Muscle layer of duodenum (tissue), 2 donors: ENCODE measurements around the gene DIP2C.
"Not testable (repeated sequence)": the region's sequence is repeated elsewhere in the genome, so short reads cannot be mapped to it uniquely, and the experiment has no call there.

Source experiments
- H3K27ac ChIP-seq: one replicate; pipeline ENCODE4 v1.7.0; 2013; ENCODE audit warnings: mild to moderate bottlenecking, low read length
- H3K27me3 ChIP-seq: one replicate; pipeline ENCODE4 v1.7.0; 2013; ENCODE audit warnings: low read depth, mild to moderate bottlenecking, control low read depth, low read length
- H3K36me3 ChIP-seq, 2 donors: one replicate each; pipeline ENCODE4 v1.7.0; 2013; ENCODE audit warnings: low read length in 2 of 2, control low read depth in 1 of 2, mild to moderate bottlenecking in 1 of 2; ENCODE audit not compliant: insufficient read depth in 2 of 2, control insufficient read depth in 1 of 2
- H3K4me1 ChIP-seq, 2 donors: one replicate each; pipeline ENCODE4 v1.7.0; 2013; ENCODE audit warnings: low read length in 2 of 2, mild to moderate bottlenecking in 2 of 2, control low read depth in 1 of 2, moderate library complexity in 1 of 2; ENCODE audit not compliant: insufficient read depth in 2 of 2, control insufficient read depth in 1 of 2
- H3K4me3 ChIP-seq, 2 donors: one replicate each; pipeline ENCODE4 v1.7.0; 2013; ENCODE audit warnings: low read length in 2 of 2, low read depth in 1 of 2, mild to moderate bottlenecking in 1 of 2
- H3K9me3 ChIP-seq, 2 donors: one replicate each; pipeline ENCODE4 v1.7.0; 2013; ENCODE audit warnings: low read length in 2 of 2, control low read depth in 1 of 2, mild to moderate bottlenecking in 1 of 2; ENCODE audit not compliant: control insufficient read depth in 1 of 2
- donor health status: healthy.

DIP2C gene

DNA sequence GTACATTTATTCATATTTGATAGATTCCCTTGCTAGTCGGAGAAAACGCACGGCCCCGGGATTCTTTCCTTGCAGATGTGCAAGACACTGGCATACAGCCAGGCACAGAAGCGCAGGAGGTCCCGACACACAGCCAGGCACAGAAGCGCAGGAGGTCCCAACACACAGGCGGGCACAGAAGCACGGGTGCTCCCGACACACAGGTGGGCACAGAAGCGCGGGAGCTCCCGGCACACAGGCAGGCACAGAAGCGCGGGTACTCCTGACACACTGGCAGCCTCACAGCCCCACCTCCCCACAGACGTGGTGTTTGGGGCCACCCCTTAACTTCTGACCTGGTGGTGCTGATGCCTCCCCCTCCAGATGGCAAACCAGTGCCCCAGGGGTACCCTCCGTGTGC, 316.9 kb downstream of the DIP2C start:
- H3K4me1 ChIP-seq, result peaks cover 0 to 48% of the 10 kb centered on the region in 2 donors
- no peaks in the 10 kb centered on the region for H3K9me3 ChIP-seq
- peaks cover 0 to 30% of the 10 kb centered on the region in 2 donors for H3K36me3 ChIP-seq
- H3K4me3 ChIP-seq, result no peak overlapping the region
- H3K27me3 ChIP-seq, result no peaks in the 10 kb centered on the region
- no peak overlapping the region for H3K27ac ChIP-seq

DNA sequence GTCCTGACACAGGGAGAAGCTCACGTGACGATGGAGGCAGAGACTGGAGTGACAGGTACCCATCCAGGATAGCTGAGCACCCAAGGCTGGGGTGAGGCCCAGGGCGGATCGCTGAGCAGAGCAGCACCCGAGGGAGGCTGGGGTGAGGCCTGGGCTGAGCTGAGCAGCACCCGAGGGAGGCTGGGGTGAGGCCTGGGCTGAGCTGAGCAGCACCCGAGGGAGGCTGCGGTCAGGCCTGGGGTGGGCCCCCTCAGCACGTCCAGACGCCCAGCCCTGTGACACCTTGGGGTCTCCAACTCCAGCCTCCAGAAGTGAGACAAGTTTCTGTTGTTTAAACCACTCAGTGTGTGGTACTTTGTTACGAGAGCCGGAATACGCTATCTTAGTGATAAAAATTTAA, 318.0 kb downstream of the DIP2C start:
- Histone ChIP-seq H3K4me1 (peaks cover 0 to 48% of the 10 kb centered on the region in 2 donors), H3K9me3 (no peaks in the 10 kb centered on the region), H3K36me3 (peaks cover 0 to 33% of the 10 kb centered on the region in 2 donors), H3K27ac (no peak overlapping the region), H3K4me3 (no peak overlapping the region), H3K27me3 (no peaks in the 10 kb centered on the region)

DNA sequence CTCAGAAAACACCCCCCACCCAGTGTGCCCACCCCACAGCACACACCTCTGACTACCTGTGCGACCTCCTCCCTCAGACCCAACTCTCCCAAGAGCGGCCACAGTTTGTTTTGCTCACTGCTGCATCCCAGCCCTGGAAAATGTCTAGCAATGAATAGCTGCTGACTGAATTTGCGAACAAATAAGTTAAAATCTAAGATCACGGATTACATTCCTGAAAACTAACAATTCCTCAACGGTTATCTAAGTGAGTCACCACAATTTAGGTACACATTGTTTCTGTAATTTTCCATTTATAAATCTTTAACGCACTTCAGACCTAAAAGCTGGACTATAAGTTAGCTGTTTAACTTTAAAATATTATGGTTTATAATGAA, 319.0 kb downstream of the DIP2C start:
- no peak overlapping the region for H3K4me3 ChIP-seq
- peaks cover 6 to 43% of the 10 kb centered on the region in 2 donors for H3K36me3 ChIP-seq
- H3K27ac ChIP-seq, result no peak overlapping the region
- H3K4me1 ChIP-seq, result peaks cover 0 to 47% of the 10 kb centered on the region in 2 donors
- no peaks in the 10 kb centered on the region for H3K9me3 ChIP-seq
- H3K27me3 ChIP-seq, result no peaks in the 10 kb centered on the region

DNA sequence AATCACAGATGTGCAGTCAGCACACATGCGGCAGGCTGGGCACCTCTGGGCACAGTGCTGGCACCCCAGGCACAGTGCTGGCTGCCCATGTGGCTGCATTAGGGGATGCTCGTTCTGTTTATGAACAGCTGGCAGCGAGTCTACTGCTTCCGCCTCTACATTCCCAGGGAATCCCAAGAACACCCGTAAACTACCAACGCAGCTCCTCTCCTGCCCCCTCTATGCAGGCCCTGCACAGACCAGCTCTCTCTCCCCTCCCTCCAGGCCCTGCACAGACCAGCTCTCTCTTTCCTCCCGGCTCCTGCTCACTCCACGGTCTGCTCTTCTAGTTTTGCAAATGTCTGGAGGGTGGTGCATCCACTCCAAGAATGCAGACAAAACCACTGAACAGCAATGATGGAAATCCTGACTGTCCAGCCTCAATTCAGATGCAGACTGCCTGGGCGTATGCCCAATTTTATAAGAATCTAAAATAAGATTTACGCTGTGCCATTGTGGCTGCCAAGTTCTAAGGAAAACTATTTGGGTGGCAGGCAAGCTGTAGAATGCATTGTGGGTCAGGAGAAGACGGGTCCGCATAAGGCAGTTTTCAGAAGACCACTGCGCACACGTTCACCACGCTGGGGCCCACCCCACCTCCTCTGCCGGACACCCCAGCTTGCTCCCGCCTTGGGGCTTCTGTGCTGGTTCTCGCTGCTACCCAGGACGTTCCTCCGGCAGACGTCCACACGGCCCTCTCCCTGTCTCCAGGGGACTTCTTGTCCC, 319.6 kb downstream of the DIP2C start:
- H3K4me3 ChIP-seq, result no peak overlapping the region
- H3K36me3 ChIP-seq, result peaks cover 10 to 43% of the 10 kb centered on the region in 2 donors
- H3K9me3 ChIP-seq, result no peaks in the 10 kb centered on the region
- H3K4me1 ChIP-seq, result peaks cover 0 to 44% of the 10 kb centered on the region in 2 donors
- no peak overlapping the region for H3K27ac ChIP-seq
- H3K27me3 ChIP-seq, result no peaks in the 10 kb centered on the region

DNA sequence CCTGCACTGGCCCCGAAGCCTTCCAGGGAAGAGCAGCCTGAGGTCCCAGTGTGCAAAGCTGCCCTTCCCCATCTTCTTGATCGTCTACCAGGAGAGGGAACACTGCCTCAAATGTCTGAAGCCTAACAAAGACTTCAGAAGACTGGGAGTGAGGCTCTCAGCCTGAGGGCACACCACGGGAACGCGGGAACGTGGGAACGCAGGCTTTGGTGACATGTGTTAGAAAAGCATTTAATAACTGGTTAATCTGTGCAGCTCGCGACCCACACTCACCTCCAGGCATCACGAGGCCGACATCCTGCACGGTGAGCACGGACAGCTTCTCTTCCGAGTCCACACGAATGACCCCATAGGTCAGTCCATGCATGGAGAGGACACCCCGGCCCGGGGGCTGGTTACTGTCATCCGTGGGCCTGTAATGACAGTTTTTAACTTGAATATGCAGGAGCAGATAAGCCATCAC, 320.2 kb downstream of the DIP2C start:
- Histone ChIP-seq H3K4me1 (peaks cover 0 to 42% of the 10 kb centered on the region in 2 donors), H3K36me3 (peaks cover 16 to 45% of the 10 kb centered on the region in 2 donors), H3K27ac (no peak overlapping the region), H3K27me3 (no peaks in the 10 kb centered on the region), H3K4me3 (no peak overlapping the region), H3K9me3 (no peaks in the 10 kb centered on the region)

DNA sequence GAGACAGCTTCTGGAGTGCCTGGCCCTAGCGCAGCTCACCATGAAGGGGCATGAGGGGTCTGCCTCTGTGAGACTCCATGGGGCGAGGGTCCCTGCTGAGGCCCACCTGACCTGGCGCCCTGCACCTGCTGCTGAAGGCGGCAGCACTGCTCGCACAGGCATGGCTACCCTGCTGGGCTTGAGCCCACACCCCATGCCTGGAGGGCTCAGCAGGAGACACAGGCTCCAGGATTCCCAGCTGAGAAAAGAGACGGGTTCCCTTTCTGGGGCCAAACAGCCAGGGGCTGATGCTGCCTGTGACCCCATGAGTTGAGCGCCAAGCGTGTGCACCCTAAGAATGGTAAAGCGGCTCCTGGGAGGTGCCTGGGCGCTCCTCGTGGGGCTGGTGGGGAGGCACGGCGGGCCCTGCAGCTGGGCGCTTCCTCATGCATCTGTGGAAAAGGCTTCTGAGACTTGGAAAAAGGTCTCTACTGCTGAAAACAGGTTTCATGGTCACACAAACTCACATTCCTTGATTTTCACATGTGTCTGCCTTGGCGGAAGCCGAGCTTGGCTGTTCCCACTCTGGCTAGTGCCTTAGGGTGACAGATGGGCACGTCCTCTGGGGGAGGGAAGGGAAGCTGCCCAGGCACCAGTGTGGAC, 320.8 kb downstream of the DIP2C start:
- no peak overlapping the region for H3K27ac ChIP-seq

DNA sequence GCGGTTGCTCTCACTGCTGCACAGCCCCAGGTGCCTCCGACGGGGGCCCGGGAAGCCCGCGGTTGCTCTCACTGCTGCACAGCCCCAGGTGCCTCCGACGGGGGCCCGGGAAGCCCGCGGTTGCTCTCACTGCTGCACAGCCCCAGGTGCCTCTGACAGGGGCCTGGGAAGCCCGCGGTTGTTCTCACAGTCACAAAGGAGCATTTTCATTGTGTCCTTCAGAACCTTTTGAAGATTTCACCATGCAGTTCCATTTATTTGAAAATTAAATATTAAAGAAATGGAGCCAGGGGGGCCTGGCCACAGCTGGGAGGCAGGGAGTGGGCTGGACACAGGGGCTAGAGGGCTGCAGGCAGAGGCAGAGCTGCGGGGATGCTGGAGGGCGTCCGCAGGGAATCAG, 321.4 kb downstream of the DIP2C start:
- H3K36me3 ChIP-seq, result peaks cover 21 to 56% of the 10 kb centered on the region in 2 donors
- H3K27ac ChIP-seq, result not testable (repeated sequence)

More for the DNA sequence above, 320.8 kb downstream of the DIP2C start:
- peaks cover 0 to 36% of the 10 kb centered on the region in 2 donors for H3K4me1 ChIP-seq
- H3K9me3 ChIP-seq, result no peaks in the 10 kb centered on the region
- H3K27me3 ChIP-seq, result no peaks in the 10 kb centered on the region
- H3K4me3 ChIP-seq, result no peak overlapping the region
- peaks cover 17 to 50% of the 10 kb centered on the region in 2 donors for H3K36me3 ChIP-seq

DNA sequence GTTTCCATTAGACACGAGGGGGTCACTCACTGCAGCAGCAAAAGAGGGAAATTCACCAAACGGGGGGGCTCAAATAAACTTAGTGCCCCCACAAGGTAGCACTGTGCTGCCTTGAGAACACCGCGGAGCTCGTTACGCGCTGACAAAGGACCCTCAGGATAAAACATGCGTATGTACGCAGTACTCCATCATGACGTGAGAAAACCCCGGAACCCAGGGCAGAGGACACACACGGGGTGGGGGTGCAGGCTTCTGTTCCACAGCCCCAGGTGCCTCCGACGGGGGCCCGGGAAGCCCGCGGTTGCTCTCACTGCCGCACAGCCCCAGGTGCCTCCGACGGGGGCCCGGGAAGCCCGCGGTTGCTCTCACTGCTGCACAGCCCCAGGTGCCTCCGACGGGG, 321.8 kb downstream of the DIP2C start:
- no peak overlapping the region for H3K27ac ChIP-seq
- H3K9me3 ChIP-seq, result no peaks in the 10 kb centered on the region
- H3K27me3 ChIP-seq, result no peaks in the 10 kb centered on the region
- no peak overlapping the region for H3K4me3 ChIP-seq
- H3K36me3 ChIP-seq, result peaks cover 26 to 60% of the 10 kb centered on the region in 2 donors
- H3K4me1 ChIP-seq, result peaks cover 0 to 26% of the 10 kb centered on the region in 2 donors

More for the DNA sequence above, 321.4 kb downstream of the DIP2C start:
- H3K4me1 ChIP-seq, result peaks cover 0 to 31% of the 10 kb centered on the region in 2 donors
- H3K9me3 ChIP-seq, H3K4me3 ChIP-seq, H3K27me3 ChIP-seq: not testable (repeated sequence)

DNA sequence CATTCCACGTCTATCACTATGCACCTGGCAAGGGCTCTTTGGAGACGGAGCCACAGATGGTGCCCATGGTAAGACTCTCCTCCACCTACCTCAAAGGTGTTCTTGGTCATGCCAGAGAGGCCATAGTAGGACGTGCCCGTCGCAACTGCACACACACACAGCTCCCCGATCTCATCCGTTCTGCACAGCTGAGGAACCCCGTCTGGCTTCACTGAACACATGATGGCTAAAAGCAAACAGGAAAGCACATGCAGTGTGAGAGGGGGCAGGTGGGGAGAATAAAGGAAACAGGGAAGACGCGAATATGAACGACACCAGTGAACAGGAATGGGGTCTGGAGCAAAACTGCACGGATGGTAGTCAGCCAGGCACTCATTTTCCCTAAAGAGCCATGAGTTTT, 323.3 kb downstream of the DIP2C start:
- Histone ChIP-seq H3K4me1 (peaks cover 0 to 24% of the 10 kb centered on the region in 2 donors), H3K36me3 (peaks cover 35 to 74% of the 10 kb centered on the region in 2 donors), H3K27me3 (no peaks in the 10 kb centered on the region), H3K27ac (no peak overlapping the region), H3K4me3 (no peak overlapping the region), H3K9me3 (no peaks in the 10 kb centered on the region)

DNA sequence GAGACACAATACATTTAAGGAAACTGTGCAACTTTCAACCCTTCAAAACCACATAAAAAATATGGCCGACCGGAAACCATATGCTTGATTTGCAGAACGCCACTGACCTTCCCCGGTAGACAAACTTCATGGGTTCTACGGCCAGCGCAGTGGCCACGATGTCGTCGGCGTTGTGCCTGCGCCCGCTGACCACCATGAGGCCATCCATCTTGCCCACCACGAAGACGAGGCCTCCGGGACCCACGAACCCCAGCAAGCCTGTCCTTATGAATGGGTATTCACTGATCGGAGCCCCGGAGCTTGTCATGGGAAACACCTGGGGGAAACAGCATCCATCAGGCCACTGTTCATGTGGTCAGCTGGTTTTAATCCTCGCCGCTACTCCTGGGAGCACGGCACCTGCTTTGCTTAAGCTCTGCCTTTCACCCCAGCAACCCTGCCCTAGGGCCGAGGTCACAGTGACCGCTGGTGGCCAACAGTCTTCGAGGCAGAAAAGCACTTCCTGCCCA, 325.1 kb downstream of the DIP2C start:
- no peaks in the 10 kb centered on the region for H3K9me3 ChIP-seq
- no peaks in the 10 kb centered on the region for H3K27me3 ChIP-seq
- H3K36me3 ChIP-seq, result peaks cover 35 to 86% of the 10 kb centered on the region in 2 donors
- no peak overlapping the region for H3K4me3 ChIP-seq
- no peak overlapping the region for H3K27ac ChIP-seq
- peaks cover 0 to 14% of the 10 kb centered on the region in 2 donors for H3K4me1 ChIP-seq

DNA sequence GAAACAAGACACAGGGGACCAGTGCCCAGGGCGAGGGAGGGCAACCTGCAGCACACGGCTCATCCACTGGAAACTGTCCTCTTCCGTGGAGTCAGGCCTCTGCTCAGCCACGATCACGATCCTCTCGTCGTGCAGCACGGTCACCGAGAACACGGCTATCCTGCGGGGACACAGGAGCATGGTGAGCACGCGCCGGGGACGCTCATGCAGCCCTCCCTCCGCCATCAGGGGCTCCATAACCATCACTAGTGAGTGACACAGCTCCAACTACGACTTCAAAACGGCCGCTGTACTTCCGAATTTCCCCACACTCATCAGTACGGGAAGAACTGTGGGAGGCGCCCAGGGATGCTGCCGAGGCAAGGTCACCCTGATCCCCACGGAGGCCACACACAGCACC, 326.3 kb downstream of the DIP2C start:
- Histone ChIP-seq H3K4me1 (peaks cover 0 to 6% of the 10 kb centered on the region in 2 donors), H3K27me3 (no peaks in the 10 kb centered on the region), H3K27ac (no peak overlapping the region), H3K4me3 (no peak overlapping the region), H3K9me3 (no peaks in the 10 kb centered on the region), H3K36me3 (peaks cover 40 to 80% of the 10 kb centered on the region in 2 donors)
